ENCODE data around the gene GGN. TPM values are rescaled to one million over a fixed set of nuclear protein-coding genes. Genes with fewer than 3 reads are reported as not detected.
"Not testable (repeated sequence)": the region's sequence is repeated elsewhere in the genome, so short reads cannot be mapped to it uniquely, and the experiment has no call there.

The GGN gene, protein sequence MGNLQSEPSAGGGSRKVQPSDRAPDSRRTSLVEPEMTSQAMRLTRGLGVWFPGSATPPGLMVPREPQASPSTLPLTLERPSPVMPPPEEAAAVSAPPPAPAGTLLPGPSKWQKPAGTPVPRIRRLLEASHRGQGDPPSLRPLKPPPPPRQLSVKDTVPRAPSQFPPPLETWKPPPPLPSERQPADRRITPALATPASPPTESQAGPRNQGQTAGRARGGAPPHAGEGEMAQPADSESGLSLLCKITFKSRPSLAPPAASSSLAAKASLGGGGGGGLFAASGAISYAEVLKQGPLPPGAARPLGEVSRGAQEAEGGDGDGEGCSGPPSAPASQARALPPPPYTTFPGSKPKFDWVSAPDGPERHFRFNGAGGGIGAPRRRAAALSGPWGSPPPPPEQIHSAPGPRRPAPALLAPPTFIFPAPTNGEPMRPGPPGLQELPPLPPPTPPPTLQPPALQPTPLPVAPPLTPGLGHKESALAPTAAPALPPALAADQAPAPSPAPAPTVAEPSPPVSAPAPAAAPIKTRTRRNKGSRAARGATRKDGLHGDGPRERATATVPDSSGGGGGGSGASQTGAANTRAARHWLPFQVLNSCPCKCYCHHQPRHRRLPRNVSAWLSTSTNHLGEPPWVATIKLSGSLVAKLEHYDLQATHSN
- 2.6 TPM for polyA plus RNA-seq (2013, experiment 1 of 4)
- polyA plus RNA-seq (2013, experiment 2 of 4) = 0.87 TPM
- 1.3 TPM for polyA plus RNA-seq (2013, experiment 3 of 4)
- polyA plus RNA-seq (2013, experiment 4 of 4) = 1.9 TPM

DNA sequence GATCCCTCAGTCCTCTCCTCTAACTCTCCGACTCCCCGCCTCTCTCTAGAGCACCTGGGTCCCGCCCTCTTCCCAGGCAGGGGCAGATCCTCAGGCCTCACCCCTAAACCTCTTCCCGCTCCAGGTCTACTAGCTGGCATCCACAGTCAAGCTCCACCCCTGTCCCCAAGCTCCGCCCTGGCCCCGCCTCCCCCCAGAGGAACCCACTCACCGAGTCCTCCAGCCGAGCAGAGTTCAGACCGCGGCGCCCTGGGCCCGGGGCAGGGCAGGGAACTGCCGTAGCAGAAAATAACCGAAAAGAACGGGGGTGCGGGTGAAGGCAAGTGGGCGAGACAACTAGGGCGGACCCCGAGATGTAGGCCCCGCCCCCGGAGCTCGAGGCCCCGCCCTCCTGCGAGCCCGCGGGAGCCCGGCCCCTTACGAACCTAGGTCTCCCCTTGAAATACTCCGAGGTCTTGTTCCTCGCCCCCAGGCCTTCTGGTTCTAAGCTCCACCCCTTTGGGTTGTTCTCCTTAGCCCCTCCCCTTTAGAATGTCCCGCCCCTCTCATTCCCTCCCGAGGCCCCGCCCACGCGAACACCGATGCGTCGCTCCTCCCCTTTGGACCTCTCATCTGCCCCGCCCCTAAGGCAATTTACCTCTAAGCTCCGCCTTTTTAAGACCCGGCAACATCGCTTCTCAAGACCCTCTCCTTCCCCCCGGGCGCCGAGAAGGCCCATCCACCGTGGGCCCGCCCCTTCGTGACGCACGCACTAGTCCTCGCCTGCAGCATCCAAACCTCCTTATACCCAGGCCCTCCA lies at the start of gene GGN:
Gene GGN, minus strand, starts transcription at position 485 of the 799 bp plus-strand sequence. CDS start 773 bp downstream, outside the sequence.
- WGBS, 2 experiments = 1% methylated on average over 51 of the region's 51 CpGs
- H3K27ac ChIP-seq (ENCODE audit: insufficient read depth, low read depth, low read length, poor library complexity, severe bottlenecking) = peak within 1 kb of the TSS; percentile 68
- H3K9me3 ChIP-seq (ENCODE audit: control insufficient read depth, low read length) = no peaks in the 10 kb centered on the region
- peaks cover 2% of the 10 kb centered on the region for H3K4me1 ChIP-seq (ENCODE audit: control insufficient read depth, insufficient read depth, low read length)
- peaks cover 43% of the 10 kb centered on the region for H3K27me3 ChIP-seq (ENCODE audit: control insufficient read depth, insufficient read depth, low read length, poor library complexity, severe bottlenecking)
- no peaks in the 10 kb centered on the region for H3K36me3 ChIP-seq (ENCODE audit: control insufficient read depth, insufficient read depth, low read length)
- H3K4me3 ChIP-seq (ENCODE audit: insufficient read depth, low read depth, low read length) = peak within 1 kb of the TSS; percentile 70

DNA sequence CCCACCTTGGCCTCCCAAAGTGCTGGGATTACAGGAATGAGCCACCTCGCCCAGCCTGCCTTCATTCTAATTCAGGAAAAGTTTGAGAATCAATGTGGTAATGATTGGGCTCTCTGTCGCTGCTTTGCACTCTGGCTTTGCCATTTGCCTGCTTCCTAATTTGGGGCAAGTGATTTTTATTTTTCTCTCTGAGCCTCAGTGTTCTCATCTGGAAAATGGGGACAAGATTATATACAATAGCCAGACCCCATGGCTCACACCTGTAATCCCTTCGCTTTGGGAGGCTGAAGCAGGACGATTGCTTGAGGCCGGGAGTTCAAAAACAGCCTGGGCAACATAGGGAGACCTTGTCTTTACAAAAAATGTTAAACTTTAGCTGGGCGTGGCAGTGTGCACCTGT lies 49.5 kb upstream of the GGN start:
- no peak overlapping the region for H3K27ac ChIP-seq (ENCODE audit: insufficient read depth, low read depth, low read length, poor library complexity, severe bottlenecking)
- H3K36me3 ChIP-seq (ENCODE audit: control insufficient read depth, insufficient read depth, low read length) = no peaks in the 10 kb centered on the region
- WGBS, 2 experiments = 93 to 94% methylated on average over 6 of the region's 6 CpGs
- no peaks in the 10 kb centered on the region for H3K27me3 ChIP-seq (ENCODE audit: control insufficient read depth, insufficient read depth, low read length, poor library complexity, severe bottlenecking)
- H3K4me1 ChIP-seq (ENCODE audit: control insufficient read depth, insufficient read depth, low read length) = peaks cover 23% of the 10 kb centered on the region
- no peak overlapping the region for H3K4me3 ChIP-seq (ENCODE audit: insufficient read depth, low read depth, low read length)
- no peaks in the 10 kb centered on the region for H3K9me3 ChIP-seq (ENCODE audit: control insufficient read depth, low read length)

DNA sequence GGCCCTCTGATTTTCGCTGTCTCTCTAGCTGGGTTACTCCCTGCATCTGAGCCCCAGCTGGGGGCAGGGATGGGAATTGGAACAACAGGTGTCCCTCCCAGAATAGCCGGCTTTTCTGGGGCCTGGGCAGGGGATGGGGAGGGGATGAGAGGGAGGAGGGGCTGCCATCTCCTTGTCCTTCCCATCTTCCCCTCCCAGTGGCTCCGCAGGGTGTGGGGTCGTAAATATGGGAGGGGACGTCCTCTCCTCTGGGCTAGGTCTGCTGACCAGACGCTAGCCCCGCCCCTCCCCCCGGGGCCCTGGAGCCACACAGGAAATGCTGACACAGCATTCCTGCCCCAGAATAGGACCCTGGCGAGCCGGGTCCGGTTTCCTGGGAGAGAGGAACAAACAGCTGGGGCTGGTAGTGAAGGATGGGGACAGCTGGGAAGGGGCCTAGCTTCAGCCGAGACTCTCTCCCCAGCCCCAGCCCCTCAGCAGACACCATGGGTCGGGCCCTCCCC lies 46.8 kb upstream of the GGN start:
- H3K27ac ChIP-seq (ENCODE audit: insufficient read depth, low read depth, low read length, poor library complexity, severe bottlenecking) = no peak overlapping the region
- 3% methylated on average over 13 of the region's 13 CpGs for WGBS, 2 experiments
- no peaks in the 10 kb centered on the region for H3K27me3 ChIP-seq (ENCODE audit: control insufficient read depth, insufficient read depth, low read length, poor library complexity, severe bottlenecking)
- H3K4me1 ChIP-seq (ENCODE audit: control insufficient read depth, insufficient read depth, low read length) = peaks cover 18% of the 10 kb centered on the region
- H3K36me3 ChIP-seq (ENCODE audit: control insufficient read depth, insufficient read depth, low read length) = no peaks in the 10 kb centered on the region
- no peaks in the 10 kb centered on the region for H3K9me3 ChIP-seq (ENCODE audit: control insufficient read depth, low read length)
- peak overlapping the region; percentile 5 for H3K4me3 ChIP-seq (ENCODE audit: insufficient read depth, low read depth, low read length)

DNA sequence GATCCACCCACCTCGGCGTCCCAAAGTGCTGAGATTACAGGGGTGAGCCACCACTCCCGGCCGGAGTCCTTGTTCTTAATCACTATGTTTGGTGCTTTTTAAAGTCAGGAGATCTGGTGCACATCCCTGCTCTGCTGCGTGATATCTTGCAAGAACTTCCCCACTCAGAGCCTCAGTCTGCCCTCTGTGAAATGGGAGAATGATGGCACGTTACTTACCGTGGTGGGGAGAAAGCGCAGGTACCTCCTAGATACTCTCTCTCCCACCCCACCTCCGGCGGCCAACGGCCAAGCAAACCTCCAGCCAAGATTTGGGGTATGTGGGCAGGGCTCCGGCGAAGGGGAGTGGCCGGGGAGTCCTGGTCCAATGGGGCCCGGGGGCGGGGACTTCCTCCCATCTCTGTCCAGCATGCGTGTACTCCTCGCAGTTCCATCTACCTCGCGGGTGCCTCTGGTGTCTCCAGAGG lies 45.5 kb upstream of the GGN start, which contains the start of gene RYR1:
Gene RYR1, plus strand, starts transcription at position 424 of the 466 bp plus-strand sequence. CDS start 139 bp downstream, outside the sequence.
- Histone ChIP-seq H3K4me1 (ENCODE audit: control insufficient read depth, insufficient read depth, low read length) (peaks cover 18% of the 10 kb centered on the region), H3K27me3 (ENCODE audit: control insufficient read depth, insufficient read depth, low read length, poor library complexity, severe bottlenecking) (no peaks in the 10 kb centered on the region), H3K27ac (ENCODE audit: insufficient read depth, low read depth, low read length, poor library complexity, severe bottlenecking) (no peak within 1 kb of the TSS), H3K36me3 (ENCODE audit: control insufficient read depth, insufficient read depth, low read length) (no peaks in the 10 kb centered on the region), H3K4me3 (ENCODE audit: insufficient read depth, low read depth, low read length) (peak within 1 kb of the TSS; percentile 5), H3K9me3 (ENCODE audit: control insufficient read depth, low read length) (no peaks in the 10 kb centered on the region)
- WGBS, 2 experiments = 17 to 20% methylated on average over 17 to 20 of the region's 20 CpGs

DNA sequence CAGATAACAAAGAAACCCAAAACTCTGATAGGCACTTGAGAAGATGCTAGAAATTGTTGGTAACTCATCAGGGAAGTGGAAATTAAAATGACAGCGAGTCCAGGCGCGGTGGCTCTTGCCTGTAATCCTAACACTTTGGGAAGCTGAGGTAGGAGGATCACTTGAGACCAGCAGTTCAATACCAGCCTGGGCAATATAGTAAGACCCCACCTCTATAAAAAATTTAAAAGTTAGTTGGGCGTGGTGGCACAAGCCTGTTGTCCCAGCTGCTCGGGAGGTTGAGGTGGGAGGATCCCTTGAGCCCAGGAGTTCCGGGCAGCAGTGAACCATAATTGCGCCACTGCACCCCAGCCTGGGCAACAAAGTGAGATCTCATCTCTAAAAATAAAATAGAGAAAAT lies 43.1 kb upstream of the GGN start:
- no peaks in the 10 kb centered on the region for H3K9me3 ChIP-seq (ENCODE audit: control insufficient read depth, low read length)
- no peak overlapping the region for H3K4me3 ChIP-seq (ENCODE audit: insufficient read depth, low read depth, low read length)
- WGBS, 2 experiments = 94 to 97% methylated on average over 7 of the region's 7 CpGs
- no peaks in the 10 kb centered on the region for H3K27me3 ChIP-seq (ENCODE audit: control insufficient read depth, insufficient read depth, low read length, poor library complexity, severe bottlenecking)
- peaks cover 18% of the 10 kb centered on the region for H3K4me1 ChIP-seq (ENCODE audit: control insufficient read depth, insufficient read depth, low read length)
- H3K27ac ChIP-seq (ENCODE audit: insufficient read depth, low read depth, low read length, poor library complexity, severe bottlenecking) = no peak overlapping the region
- H3K36me3 ChIP-seq (ENCODE audit: control insufficient read depth, insufficient read depth, low read length) = no peaks in the 10 kb centered on the region

DNA sequence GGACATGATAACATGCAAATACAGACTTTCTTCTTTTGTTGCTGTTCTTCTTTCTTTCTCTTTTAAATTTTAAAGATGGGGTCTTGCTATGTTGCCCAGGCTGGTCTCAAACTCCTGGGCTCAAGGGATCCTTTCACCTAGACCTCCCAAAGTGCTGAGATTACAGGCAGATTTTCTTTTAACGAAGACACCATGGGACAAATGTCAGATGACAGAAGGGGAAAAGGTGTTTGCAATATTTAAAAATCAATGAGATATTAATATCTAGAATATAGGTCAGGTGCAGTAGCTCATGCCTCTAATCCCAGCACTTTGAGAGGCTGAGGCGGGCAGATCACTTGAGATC lies 42.0 kb upstream of the GGN start:
- Histone ChIP-seq H3K36me3 (ENCODE audit: control insufficient read depth, insufficient read depth, low read length) (no peaks in the 10 kb centered on the region), H3K9me3 (ENCODE audit: control insufficient read depth, low read length) (no peaks in the 10 kb centered on the region), H3K4me1 (ENCODE audit: control insufficient read depth, insufficient read depth, low read length) (peaks cover 18% of the 10 kb centered on the region), H3K27ac (ENCODE audit: insufficient read depth, low read depth, low read length, poor library complexity, severe bottlenecking) (no peak overlapping the region), H3K4me3 (ENCODE audit: insufficient read depth, low read depth, low read length) (no peak overlapping the region), H3K27me3 (ENCODE audit: control insufficient read depth, insufficient read depth, low read length, poor library complexity, severe bottlenecking) (no peaks in the 10 kb centered on the region)
- WGBS, 2 experiments = 92 to 100% methylated on average over 1 to 2 of the region's 2 CpGs

DNA sequence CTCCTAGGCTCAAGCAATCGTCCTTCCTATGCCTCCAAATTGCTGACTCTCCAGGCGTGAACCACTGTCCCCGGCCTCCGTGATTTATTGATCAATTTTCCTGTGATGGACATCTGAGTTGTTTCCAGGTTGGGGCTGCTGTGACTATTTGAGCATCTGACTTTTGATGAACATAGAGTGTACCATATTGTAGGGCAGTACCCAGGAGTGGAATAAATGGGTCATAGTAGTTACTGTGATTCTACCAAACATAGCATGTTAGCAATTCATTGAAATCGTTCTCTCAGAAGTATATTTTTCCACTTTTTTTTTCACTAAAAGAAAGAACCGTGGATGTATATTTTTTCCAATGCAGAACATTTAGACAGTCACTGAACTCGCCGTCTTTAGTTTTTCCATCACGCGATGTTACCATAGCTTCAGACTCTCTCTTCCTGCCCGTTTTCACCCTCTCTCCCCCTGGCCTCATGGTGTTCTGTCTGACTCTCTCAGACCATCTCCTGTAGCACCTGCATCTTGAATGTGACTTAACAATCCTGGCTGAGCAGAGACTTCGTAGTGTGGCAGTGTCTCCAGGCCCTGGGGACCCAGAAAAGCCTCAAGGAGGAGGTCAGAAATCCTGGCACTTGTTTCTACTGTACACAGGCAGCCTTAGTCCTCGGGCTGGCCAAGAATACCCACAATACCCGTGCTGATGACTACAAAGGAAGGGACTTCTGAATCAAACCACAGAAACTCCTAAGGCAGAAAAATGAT lies 41.4 kb upstream of the GGN start:
- Histone ChIP-seq H3K36me3 (ENCODE audit: control insufficient read depth, insufficient read depth, low read length) (no peaks in the 10 kb centered on the region), H3K4me1 (ENCODE audit: control insufficient read depth, insufficient read depth, low read length) (peaks cover 12% of the 10 kb centered on the region), H3K9me3 (ENCODE audit: control insufficient read depth, low read length) (no peaks in the 10 kb centered on the region), H3K4me3 (ENCODE audit: insufficient read depth, low read depth, low read length) (no peak overlapping the region), H3K27me3 (ENCODE audit: control insufficient read depth, insufficient read depth, low read length, poor library complexity, severe bottlenecking) (no peaks in the 10 kb centered on the region), H3K27ac (ENCODE audit: insufficient read depth, low read depth, low read length, poor library complexity, severe bottlenecking) (no peak overlapping the region)
- WGBS, 2 experiments = 87 to 88% methylated on average over 14 of the region's 14 CpGs

DNA sequence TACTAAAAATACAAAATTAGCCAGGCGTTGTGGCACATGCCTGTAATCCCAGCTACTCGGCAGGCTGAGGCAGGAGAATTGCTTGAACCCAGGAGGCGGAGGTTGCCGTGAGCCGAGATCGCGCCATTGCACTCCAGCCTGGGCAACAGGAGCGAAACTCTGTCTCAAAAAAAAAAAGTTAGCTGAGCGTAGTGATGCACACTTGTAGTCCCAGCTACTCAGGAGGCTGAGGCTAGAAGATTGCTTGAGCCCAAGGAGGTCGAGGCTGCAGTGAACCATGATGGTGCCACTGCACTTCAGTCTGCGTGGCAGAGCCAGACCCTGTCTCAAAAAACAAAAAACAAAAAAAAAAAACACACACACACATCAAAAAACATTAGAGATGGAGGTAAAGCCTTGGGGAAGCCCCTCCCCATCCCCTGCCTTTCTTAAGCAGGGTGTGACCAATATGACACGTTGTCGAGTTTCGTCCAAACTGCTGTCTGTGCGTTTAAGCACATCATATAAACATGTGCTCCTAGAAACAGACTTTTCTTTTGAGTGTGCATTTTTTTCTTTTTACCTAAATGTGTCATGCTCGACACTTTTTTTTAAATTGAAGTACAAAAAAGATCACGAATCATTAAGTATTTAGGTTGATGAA lies 39.3 kb upstream of the GGN start:
- not testable (repeated sequence) for H3K9me3 ChIP-seq (ENCODE audit: control insufficient read depth, low read length); H3K36me3 ChIP-seq (ENCODE audit: control insufficient read depth, insufficient read depth, low read length); H3K27me3 ChIP-seq (ENCODE audit: control insufficient read depth, insufficient read depth, low read length, poor library complexity, severe bottlenecking); H3K4me1 ChIP-seq (ENCODE audit: control insufficient read depth, insufficient read depth, low read length); H3K4me3 ChIP-seq (ENCODE audit: insufficient read depth, low read depth, low read length); H3K27ac ChIP-seq (ENCODE audit: insufficient read depth, low read depth, low read length, poor library complexity, severe bottlenecking)
- 91 to 92% methylated on average over 17 of the region's 17 CpGs for WGBS, 2 experiments

DNA sequence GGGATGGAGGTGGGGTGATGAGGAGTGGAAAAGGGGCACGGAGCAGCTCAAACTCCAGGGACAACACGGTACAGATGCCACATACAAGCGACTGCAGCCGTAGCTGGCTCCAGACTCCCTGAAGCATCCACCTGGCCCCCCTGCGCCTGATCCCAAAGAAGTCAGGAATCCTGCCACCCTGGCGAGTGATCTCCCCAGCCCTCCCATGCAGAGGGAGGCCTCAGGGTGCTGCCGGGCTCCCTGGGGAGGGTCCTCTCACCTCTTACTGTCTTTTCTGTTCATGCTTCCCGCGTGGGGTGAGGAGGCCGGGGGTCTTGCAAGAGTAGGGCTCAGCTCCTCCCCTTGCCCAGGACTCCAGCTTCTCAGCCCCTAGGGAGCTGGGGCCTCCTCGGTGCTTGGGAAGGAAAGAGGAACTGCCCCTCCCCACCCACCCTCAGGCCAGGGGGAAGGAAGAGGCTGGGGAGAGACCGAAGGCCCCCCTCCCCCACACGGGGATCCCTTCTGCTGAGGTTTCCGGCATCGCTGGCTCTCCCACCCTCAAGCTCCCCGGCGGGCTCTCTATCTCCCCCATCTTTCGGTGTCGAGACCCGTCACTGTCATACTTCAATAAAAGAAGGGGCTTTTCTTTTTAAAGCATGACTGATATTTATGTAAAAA lies 38.1 kb upstream of the GGN start, which contains the start of gene RASGRP4:
Gene RASGRP4, minus strand, starts transcription at position 410 of the 657 bp plus-strand sequence. Its CDS starts 128 bp downstream, at position 282.
- Histone ChIP-seq H3K4me3 (ENCODE audit: insufficient read depth, low read depth, low read length) (no peak within 1 kb of the TSS), H3K9me3 (ENCODE audit: control insufficient read depth, low read length) (no peaks in the 10 kb centered on the region), H3K27ac (ENCODE audit: insufficient read depth, low read depth, low read length, poor library complexity, severe bottlenecking) (no peak within 1 kb of the TSS), H3K4me1 (ENCODE audit: control insufficient read depth, insufficient read depth, low read length) (peaks cover 6% of the 10 kb centered on the region), H3K36me3 (ENCODE audit: control insufficient read depth, insufficient read depth, low read length) (no peaks in the 10 kb centered on the region), H3K27me3 (ENCODE audit: control insufficient read depth, insufficient read depth, low read length, poor library complexity, severe bottlenecking) (no peaks in the 10 kb centered on the region)
- WGBS, 2 experiments = 47 to 50% methylated on average over 14 to 18 of the region's 20 CpGs

Measured in ectodermal cell (in vitro differentiated cells).